ENCODE data around the gene BNC1.

Gene BNC1, protein sequence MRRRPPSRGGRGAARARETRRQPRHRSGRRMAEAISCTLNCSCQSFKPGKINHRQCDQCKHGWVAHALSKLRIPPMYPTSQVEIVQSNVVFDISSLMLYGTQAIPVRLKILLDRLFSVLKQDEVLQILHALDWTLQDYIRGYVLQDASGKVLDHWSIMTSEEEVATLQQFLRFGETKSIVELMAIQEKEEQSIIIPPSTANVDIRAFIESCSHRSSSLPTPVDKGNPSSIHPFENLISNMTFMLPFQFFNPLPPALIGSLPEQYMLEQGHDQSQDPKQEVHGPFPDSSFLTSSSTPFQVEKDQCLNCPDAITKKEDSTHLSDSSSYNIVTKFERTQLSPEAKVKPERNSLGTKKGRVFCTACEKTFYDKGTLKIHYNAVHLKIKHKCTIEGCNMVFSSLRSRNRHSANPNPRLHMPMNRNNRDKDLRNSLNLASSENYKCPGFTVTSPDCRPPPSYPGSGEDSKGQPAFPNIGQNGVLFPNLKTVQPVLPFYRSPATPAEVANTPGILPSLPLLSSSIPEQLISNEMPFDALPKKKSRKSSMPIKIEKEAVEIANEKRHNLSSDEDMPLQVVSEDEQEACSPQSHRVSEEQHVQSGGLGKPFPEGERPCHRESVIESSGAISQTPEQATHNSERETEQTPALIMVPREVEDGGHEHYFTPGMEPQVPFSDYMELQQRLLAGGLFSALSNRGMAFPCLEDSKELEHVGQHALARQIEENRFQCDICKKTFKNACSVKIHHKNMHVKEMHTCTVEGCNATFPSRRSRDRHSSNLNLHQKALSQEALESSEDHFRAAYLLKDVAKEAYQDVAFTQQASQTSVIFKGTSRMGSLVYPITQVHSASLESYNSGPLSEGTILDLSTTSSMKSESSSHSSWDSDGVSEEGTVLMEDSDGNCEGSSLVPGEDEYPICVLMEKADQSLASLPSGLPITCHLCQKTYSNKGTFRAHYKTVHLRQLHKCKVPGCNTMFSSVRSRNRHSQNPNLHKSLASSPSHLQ

DNA sequence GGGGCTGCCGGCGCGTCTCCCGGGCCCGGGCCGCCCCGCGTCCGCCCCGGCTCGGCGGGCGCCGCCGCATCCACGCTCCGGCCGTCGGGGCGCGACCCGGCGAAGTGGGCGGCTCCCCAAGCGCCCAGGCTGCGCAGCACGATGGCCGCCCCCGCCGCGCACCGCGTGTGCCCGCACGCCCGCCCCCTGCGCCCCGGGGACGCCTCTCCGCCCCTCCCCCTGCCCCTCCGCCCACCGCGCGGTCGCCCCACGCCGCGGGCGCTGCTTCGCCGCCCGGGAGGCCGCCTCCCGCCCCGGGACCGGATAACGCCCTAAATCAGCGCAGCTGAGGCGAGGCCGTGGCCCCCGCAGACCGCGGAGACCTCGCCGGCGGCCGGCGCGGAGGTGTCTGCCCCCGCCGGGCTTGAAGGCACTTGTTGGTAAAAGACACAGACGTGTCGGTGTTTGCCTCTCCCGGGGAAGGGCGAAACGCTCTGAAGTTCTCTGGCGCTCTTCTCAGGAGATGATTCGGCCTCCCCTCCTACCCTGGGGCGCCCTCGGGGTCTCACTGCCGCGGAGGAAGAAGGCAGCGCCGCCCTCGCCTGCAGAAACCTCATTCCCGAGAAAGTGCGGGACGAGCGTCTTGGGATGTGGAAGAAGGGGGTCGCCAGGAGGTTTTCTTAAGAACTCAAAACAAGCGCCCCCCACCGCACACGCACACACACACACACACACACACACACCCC is at the start of gene BNC1:
Gene BNC1 (minus strand): TSS at position 106 of the 725 bp plus-strand sequence. CDS start 36 bp downstream, at position 70.
- peak within 1 kb of the TSS; percentile 55 for H3K4me3 Mint-ChIP-seq
- H3K27me3 Mint-ChIP-seq (ENCODE audit: low read depth), result peaks cover 67% of the 10 kb centered on the region
- no peaks in the 10 kb centered on the region for H3K9me3 Mint-ChIP-seq
- peak; percentile 8 for DNase-seq (ENCODE audit: low spot score)
- H3K27ac Mint-ChIP-seq, result no peak within 1 kb of the TSS
- H3K4me1 Mint-ChIP-seq (ENCODE audit: low read depth), result peaks cover 2% of the 10 kb centered on the region
- H3K36me3 Mint-ChIP-seq (ENCODE audit: low read depth), result no peaks in the 10 kb centered on the region

DNA sequence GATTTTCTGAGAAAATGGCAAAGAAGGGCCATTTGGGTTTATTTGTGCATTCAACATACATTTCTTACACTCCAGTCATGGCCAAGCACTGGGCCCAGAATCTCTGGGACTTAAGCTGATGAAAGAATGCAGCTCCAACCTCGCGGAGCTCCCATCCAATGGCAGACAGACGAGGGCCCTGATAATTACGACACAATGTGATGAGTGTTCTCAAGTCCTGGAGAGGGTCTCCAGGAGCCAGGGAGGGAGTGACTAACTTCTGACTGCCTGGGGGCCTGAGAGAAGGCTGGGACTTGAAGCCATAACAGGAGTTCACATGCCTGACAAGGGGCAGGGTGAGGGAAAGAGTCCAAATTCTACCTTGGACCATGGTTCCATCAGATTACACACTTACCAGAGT is 42.6 kb upstream of the BNC1 start:
- no peaks in the 10 kb centered on the region for H3K27me3 Mint-ChIP-seq (ENCODE audit: low read depth)
- H3K9me3 Mint-ChIP-seq, result no peaks in the 10 kb centered on the region
- no peak for DNase-seq (ENCODE audit: low spot score)
- no peak overlapping the region for H3K4me3 Mint-ChIP-seq
- no peaks in the 10 kb centered on the region for H3K36me3 Mint-ChIP-seq (ENCODE audit: low read depth)
- H3K27ac Mint-ChIP-seq, result no peak overlapping the region
- no peaks in the 10 kb centered on the region for H3K4me1 Mint-ChIP-seq (ENCODE audit: low read depth)

DNA sequence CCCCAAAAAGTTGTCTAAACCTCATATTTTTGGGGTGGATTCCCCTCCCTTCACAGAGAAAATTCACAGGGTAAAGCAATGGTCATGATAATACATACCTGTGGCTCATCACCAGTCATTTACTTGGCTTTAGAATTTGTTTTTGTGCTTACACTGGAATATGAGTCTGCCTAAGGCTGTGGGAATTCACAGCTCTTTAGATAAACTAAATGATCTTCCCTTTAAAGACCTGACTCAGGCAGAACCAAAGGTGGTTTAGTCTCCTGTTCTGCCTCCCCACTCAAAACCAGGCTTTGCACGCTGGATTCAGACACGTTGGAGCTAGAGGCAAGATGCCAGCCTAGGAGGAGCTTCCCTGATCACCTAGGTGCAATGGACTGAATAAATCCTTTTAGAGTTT is 40.3 kb upstream of the BNC1 start:
- no peak for DNase-seq (ENCODE audit: low spot score)
- H3K36me3 Mint-ChIP-seq (ENCODE audit: low read depth), result no peaks in the 10 kb centered on the region
- no peak overlapping the region for H3K27ac Mint-ChIP-seq
- no peaks in the 10 kb centered on the region for H3K4me1 Mint-ChIP-seq (ENCODE audit: low read depth)
- no peak overlapping the region for H3K4me3 Mint-ChIP-seq
- no peaks in the 10 kb centered on the region for H3K9me3 Mint-ChIP-seq
- H3K27me3 Mint-ChIP-seq (ENCODE audit: low read depth), result no peaks in the 10 kb centered on the region

DNA sequence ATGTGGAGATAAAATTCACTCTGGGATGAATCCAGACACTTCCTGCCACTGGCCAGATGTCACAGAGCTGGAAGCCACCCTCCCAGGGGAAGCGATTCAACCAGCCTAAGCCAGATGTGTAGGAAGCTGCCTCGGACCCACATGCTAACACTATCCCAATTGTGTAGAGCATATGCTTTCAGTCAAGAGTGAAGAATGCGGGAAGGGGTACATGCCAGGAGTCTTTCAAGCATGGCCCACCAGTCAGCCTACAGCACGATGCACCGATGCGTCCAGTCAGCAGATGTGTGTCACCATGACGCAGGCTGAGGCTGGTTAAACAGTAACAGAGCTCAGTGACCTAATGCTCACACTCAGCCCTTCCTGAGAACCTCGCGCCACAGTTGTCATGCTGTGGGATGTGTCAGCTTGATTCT is 38.8 kb upstream of the BNC1 start:
- H3K4me3 Mint-ChIP-seq, result no peak overlapping the region
- no peak overlapping the region for H3K27ac Mint-ChIP-seq
- H3K9me3 Mint-ChIP-seq, result no peaks in the 10 kb centered on the region
- no peak for DNase-seq (ENCODE audit: low spot score)
- no peaks in the 10 kb centered on the region for H3K27me3 Mint-ChIP-seq (ENCODE audit: low read depth)
- no peaks in the 10 kb centered on the region for H3K36me3 Mint-ChIP-seq (ENCODE audit: low read depth)
- no peaks in the 10 kb centered on the region for H3K4me1 Mint-ChIP-seq (ENCODE audit: low read depth)

DNA sequence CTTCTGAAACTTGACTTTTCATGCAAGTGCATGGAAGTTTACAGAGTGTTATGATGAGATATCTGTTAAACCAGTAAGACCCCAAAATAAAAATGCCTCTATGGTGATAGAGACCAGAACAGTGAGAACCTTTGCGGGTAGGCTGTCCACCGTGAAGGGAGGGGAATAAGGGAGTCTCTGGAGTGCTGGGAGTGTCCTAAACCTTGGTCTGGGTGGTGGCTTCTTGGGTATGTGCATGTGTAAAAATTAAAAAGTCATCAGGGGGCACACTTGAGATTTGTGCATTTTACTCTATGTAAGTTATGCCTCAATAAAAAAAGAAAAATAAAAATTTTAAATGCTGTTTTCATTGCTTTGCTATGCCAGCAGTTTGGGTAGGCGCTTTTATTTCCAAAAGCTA is 38.2 kb upstream of the BNC1 start:
- Mint-ChIP-seq H3K4me3 (no peak overlapping the region), H3K27me3 (ENCODE audit: low read depth) (no peaks in the 10 kb centered on the region), H3K4me1 (ENCODE audit: low read depth) (no peaks in the 10 kb centered on the region), H3K36me3 (ENCODE audit: low read depth) (no peaks in the 10 kb centered on the region), H3K27ac (no peak overlapping the region), H3K9me3 (no peaks in the 10 kb centered on the region)
- DNase-seq (ENCODE audit: low spot score), result no peak

DNA sequence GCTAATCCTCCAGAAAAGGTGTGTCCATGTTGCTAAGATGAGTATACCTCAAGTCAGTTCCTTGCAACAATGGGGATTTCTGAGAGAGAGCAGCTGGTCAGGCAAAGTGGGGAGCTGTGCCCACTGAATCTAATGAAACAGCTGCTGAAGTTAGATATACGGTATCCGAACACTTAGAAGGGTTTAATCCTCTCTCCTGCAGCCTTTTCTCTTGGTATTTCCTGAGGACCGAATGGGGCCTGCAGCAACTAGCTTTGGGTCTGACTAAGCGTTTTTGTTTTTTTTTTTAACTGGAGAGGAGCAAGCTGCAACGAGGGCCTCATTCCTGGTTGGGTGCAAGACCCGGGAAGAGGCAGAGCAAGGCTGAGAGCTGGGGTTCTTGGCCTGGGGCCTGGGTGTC is 37.6 kb upstream of the BNC1 start:
- Mint-ChIP-seq H3K4me1 (ENCODE audit: low read depth) (no peaks in the 10 kb centered on the region), H3K27me3 (ENCODE audit: low read depth) (no peaks in the 10 kb centered on the region), H3K4me3 (no peak overlapping the region), H3K27ac (no peak overlapping the region), H3K36me3 (ENCODE audit: low read depth) (no peaks in the 10 kb centered on the region), H3K9me3 (no peaks in the 10 kb centered on the region)
- DNase-seq (ENCODE audit: low spot score), result no peak

DNA sequence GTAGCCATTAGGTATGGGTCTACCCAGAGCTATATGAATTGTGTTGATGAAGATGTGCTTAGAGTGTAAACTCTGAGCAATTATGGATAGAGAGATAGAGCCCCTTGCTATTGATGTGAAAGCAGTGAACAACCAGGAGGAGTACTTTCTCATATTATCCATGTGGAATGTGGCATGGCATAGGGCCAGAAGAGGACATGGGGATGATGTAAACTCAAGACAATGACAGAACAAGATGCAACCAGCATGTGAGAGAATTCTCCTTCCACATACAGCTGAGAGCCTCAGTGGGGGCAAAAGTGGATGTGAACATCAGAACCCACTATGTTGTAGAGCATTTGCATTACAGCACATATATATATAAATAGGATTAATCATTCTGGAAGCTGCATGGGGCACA is 36.4 kb upstream of the BNC1 start:
- Mint-ChIP-seq H3K4me1 (ENCODE audit: low read depth) (no peaks in the 10 kb centered on the region), H3K27me3 (ENCODE audit: low read depth) (no peaks in the 10 kb centered on the region), H3K9me3 (no peaks in the 10 kb centered on the region), H3K4me3 (no peak overlapping the region), H3K36me3 (ENCODE audit: low read depth) (no peaks in the 10 kb centered on the region), H3K27ac (no peak overlapping the region)
- no peak for DNase-seq (ENCODE audit: low spot score)

DNA sequence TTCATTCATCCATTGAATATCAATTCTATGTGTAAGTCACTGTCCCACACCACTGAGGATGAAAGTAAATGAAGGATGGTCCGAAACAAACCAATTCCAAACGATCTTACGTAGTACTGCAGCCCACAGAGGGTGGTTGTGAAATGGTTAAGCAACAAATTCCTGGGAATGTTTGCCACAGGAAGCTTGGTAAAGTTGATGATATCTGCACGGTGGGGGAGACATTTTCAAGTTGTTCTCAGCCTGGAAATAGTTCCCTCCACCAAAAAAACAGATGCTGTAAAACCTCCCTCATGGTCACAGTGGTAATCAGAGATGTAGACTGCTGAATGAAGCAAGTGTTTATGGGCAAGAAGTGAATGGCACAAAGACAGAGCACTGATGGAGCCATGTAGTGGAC is 35.9 kb upstream of the BNC1 start:
- Mint-ChIP-seq H3K4me3 (no peak overlapping the region), H3K36me3 (ENCODE audit: low read depth) (no peaks in the 10 kb centered on the region), H3K9me3 (no peaks in the 10 kb centered on the region), H3K27me3 (ENCODE audit: low read depth) (no peaks in the 10 kb centered on the region), H3K27ac (no peak overlapping the region), H3K4me1 (ENCODE audit: low read depth) (no peaks in the 10 kb centered on the region)
- no peak for DNase-seq (ENCODE audit: low spot score)

DNA sequence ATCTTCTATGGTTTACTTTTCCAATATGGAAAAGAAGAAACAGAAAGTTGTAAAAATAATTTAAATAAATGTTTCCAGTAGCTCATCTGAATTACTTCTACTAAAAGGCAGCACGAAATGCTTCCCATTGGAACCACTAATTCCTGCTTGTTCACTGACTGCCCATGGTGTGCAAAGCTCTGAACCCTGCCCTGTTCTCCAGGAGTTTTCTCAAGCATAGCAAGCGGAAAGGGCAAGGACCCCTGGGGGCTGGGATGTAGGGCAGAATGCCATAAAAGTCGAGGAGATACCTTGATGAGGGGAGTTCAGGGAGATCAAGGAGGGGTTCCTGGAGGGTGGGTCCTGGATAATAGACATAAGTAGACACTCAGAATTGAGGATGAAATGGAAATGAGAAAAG is 35.3 kb upstream of the BNC1 start:
- H3K27me3 Mint-ChIP-seq (ENCODE audit: low read depth), result no peaks in the 10 kb centered on the region
- no peak overlapping the region for H3K27ac Mint-ChIP-seq
- DNase-seq (ENCODE audit: low spot score), result no peak

DNA sequence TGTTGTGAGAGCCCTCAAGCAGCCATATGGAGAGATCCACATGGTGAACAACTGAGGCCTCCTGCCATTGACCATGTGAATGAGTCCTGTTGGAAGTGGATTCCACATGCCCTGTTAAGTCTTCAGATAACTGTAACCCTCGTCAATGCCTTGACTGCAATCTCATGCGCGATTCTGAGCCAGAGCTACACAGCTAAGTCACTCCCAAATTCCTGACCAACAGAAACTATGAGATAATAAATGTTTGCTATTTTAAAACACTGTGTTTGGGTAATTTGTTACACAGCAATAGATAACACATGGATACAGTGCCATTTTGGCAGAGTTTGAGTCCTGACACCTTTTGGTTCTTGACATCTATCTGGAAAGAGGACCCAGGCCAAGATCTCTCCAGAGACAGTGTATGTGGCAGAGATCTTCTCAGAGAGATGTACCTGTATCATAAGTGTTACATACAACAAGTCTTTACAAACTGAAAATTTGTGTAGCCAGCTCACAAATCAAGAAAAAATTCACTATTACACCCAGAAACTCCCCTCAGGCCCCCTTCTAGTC is 34.5 kb upstream of the BNC1 start:
- Mint-ChIP-seq H3K27me3 (ENCODE audit: low read depth) (no peaks in the 10 kb centered on the region), H3K27ac (no peak overlapping the region), H3K4me1 (ENCODE audit: low read depth) (no peaks in the 10 kb centered on the region), H3K36me3 (ENCODE audit: low read depth) (no peaks in the 10 kb centered on the region), H3K9me3 (no peaks in the 10 kb centered on the region), H3K4me3 (no peak overlapping the region)
- no peak for DNase-seq (ENCODE audit: low spot score)

More for the DNA sequence above, 35.3 kb upstream of the BNC1 start:
- Mint-ChIP-seq H3K4me1 (ENCODE audit: low read depth) (no peaks in the 10 kb centered on the region), H3K9me3 (no peaks in the 10 kb centered on the region), H3K36me3 (ENCODE audit: low read depth) (no peaks in the 10 kb centered on the region), H3K4me3 (no peak overlapping the region)

DNA sequence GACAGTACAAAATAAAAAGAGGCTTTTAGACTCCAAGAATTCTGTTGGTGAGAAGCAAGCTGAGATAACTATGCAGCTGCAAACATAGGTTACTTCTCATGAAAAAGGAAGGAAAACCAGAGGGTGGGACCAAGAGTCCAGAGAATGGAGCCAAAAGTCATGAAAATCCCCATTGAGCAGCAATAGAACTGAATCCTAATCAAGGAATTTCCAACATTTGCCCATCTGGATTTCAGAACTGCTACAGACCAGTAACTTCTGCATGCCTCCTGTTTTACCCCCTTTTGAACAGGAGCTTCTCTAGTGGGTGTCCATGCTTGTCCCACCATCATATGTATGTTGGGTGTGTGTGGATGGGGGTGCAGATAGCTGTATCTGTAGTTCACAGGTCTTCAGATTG is 33.6 kb upstream of the BNC1 start:
- DNase-seq (ENCODE audit: low spot score), result no peak
- Mint-ChIP-seq H3K4me3 (no peak overlapping the region), H3K36me3 (ENCODE audit: low read depth) (no peaks in the 10 kb centered on the region), H3K4me1 (ENCODE audit: low read depth) (no peaks in the 10 kb centered on the region), H3K27ac (no peak overlapping the region), H3K9me3 (no peaks in the 10 kb centered on the region), H3K27me3 (ENCODE audit: low read depth) (no peaks in the 10 kb centered on the region)

DNA sequence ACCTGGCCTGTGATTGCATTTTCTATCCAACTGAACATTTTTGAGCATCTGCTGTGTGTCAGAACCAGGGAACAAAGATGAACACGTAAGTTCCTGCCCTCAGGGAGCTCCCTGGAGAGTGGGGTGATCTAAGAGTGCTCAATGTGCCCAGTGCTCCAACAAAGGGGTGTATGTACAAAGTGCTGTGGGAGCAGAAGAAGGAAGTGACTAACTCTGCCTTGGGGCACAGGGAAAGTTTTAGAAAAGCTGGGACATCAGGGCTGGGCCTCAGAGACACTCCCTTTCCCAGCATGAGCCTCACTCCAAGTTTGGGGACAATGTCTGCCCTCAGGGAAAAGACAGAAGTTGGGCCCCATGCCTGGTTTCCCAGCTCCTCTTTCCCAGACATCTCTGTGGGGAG is 27.6 kb upstream of the BNC1 start:
- Mint-ChIP-seq H3K27ac (no peak overlapping the region), H3K9me3 (no peaks in the 10 kb centered on the region), H3K4me1 (ENCODE audit: low read depth) (no peaks in the 10 kb centered on the region), H3K36me3 (ENCODE audit: low read depth) (no peaks in the 10 kb centered on the region), H3K27me3 (ENCODE audit: low read depth) (peaks cover under 1% of the 10 kb centered on the region), H3K4me3 (no peak overlapping the region)
- no peak for DNase-seq (ENCODE audit: low spot score)

DNA sequence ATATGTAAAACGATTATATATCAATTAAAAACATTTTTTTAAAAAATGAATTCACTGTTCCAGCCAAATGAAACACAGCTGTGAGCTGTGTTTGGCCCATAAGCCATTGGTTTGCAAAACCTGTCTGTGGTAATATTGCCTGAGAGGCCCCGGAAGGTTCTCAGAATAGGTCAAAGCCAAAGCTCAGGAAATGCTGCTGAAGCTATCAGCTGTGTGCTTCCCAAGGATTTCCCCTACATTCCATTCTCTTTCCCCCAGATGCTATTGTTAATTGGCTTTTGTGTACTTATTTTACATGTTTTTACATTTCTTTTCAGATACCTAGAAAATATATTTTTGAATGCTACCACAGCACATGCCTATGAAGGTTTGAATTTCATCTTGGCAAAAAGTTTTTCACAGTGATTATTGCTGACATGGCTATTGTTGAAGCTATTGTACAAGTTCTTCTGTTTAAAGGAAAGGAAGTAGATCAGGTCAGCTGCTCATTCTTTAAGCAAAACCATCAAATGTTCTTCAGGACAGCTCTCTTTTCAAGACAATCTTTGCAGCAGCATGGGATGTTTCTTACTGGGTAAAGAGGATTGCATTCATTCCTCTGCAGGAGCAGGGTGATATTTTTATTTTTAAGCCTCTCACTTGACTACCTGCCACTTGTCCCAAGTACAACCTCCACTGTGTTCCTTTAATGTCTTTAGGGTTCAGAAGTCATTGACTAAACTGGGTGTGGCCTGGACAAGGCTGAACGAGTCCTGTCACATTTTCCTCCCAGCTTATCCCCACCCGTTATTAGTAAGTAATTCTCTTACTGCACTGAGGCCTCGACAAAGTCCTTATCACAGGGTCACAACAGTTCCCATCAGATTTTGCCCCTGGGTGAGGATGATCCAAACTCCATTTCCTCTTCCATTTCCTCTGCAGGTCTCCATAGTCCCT is 26.3 kb upstream of the BNC1 start:
- no peak overlapping the region for H3K4me3 Mint-ChIP-seq
- no peak overlapping the region for H3K27ac Mint-ChIP-seq
- DNase-seq (ENCODE audit: low spot score), result no peak
- peaks cover 2% of the 10 kb centered on the region for H3K27me3 Mint-ChIP-seq (ENCODE audit: low read depth)
- no peaks in the 10 kb centered on the region for H3K9me3 Mint-ChIP-seq
- H3K4me1 Mint-ChIP-seq (ENCODE audit: low read depth), result no peaks in the 10 kb centered on the region
- H3K36me3 Mint-ChIP-seq (ENCODE audit: low read depth), result no peaks in the 10 kb centered on the region

Data from T-helper 2 cell treated with Interferon-gamma antibody and Interleukin-4, amounts not matched to agents 5 μg/mL and 100 μg/mL, for 36 hours (primary cell).